A549 treated with dexamethasone at 1 μM for 4 hours (cell line): ENCODE measurements around the gene PRDM16. TPM values are rescaled to one million over a fixed set of nuclear protein-coding genes. Genes with fewer than 3 reads are reported as not detected.

ENCODE experiments used
- total RNA-seq: library from RNA; stranded (reverse); fragments of 200-300 nt; extraction: Qiagen RNA extraction; gene quantifications from 5 replicates; pipeline ENCODE4 v1.2.3, GENCODE V29; 2022

Gene PRDM16
- 0.17 to 0.46 TPM (median 0.30 TPM) in 5 replicates for total RNA-seq

GRCh38 chr1:3068564-3069431 is at the start of gene PRDM16:
TSS of gene PRDM16 (plus strand) at chr1:3069203. CDS start at chr1:3069260, 57 bp downstream.

GRCh38 chr1:3021233-3021671 is 47.8 kb upstream of the PRDM16 start, which contains the start of gene ACTRT2:
TSS of gene ACTRT2 (plus strand) at chr1:3021467. CDS start at chr1:3021687, 220 bp downstream.

GRCh38 chr1:3453891-3454810 is 385.1 kb downstream of the PRDM16 start, which contains the start of gene ARHGEF16:
TSS of gene ARHGEF16 (plus strand) at chr1:3454665. CDS start at chr1:3463085, 8,420 bp downstream.

Other genes starting within 250 kb of the PRDM16 start
- gene ACTRT2, start 47.7 kb upstream of the PRDM16 start, total RNA-seq: not detected in 5 replicates